D341Med (cell line): Measurements from ENCODE around the gene BACH2.
"Not testable (repeated sequence)": the region's sequence is repeated elsewhere in the genome, so short reads cannot be mapped to it uniquely, and the experiment has no call there.

Source experiments
- DNase-seq: peaks from one replicate; pipeline ENCODE4 v3.0.0; 2012; ENCODE audit warnings: low spot score

The BACH2 gene

GRCh38 chr6:90151576-90152422 is 144.8 kb downstream of the BACH2 start:
- DNase-seq = no peak

- DNase-seq = no peak
These were observed 147.4 kb downstream of the BACH2 start for GRCh38 chr6:90149280-90149679.

GRCh38 chr6:90148867-90149266 is 147.8 kb downstream of the BACH2 start:
- no peak for DNase-seq

GRCh38 chr6:90146921-90147649 is 149.6 kb downstream of the BACH2 start:
- no peak for DNase-seq

GRCh38 chr6:90146024-90146423 is 150.6 kb downstream of the BACH2 start:
- DNase-seq = no peak

- DNase-seq = no peak
These were observed 151.6 kb downstream of the BACH2 start for GRCh38 chr6:90144928-90145555.

- DNase-seq = no peak
These were observed 152.2 kb downstream of the BACH2 start for GRCh38 chr6:90144396-90144795.

- no peak for DNase-seq
These were observed 156.0 kb downstream of the BACH2 start for GRCh38 chr6:90140683-90141082.

- no peak for DNase-seq
These were observed 157.3 kb downstream of the BACH2 start for GRCh38 chr6:90139272-90139817.

GRCh38 chr6:90136837-90137568 is 159.6 kb downstream of the BACH2 start:
- no peak for DNase-seq

GRCh38 chr6:90136176-90136575 is 160.5 kb downstream of the BACH2 start:
- DNase-seq = no peak

- DNase-seq = no peak
These were observed 161.0 kb downstream of the BACH2 start for GRCh38 chr6:90135667-90136066.

GRCh38 chr6:90133664-90134063 is 163.0 kb downstream of the BACH2 start:
- not testable (repeated sequence) for DNase-seq

- no peak for DNase-seq
These were observed 164.8 kb downstream of the BACH2 start for GRCh38 chr6:90131614-90132423.

GRCh38 chr6:90131125-90131524 is 165.5 kb downstream of the BACH2 start:
- no peak for DNase-seq

- not testable (repeated sequence) for DNase-seq
These were observed 168.0 kb downstream of the BACH2 start for GRCh38 chr6:90128687-90129086.

GRCh38 chr6:90127595-90127994 is 169.0 kb downstream of the BACH2 start:
- DNase-seq = no peak

GRCh38 chr6:90126839-90127238 is 169.8 kb downstream of the BACH2 start:
- DNase-seq = no peak

- no peak for DNase-seq
These were observed 170.5 kb downstream of the BACH2 start for GRCh38 chr6:90126181-90126580.

- DNase-seq = no peak
These were observed 171.7 kb downstream of the BACH2 start for GRCh38 chr6:90124874-90125510.

- DNase-seq = no peak
These were observed 172.8 kb downstream of the BACH2 start for GRCh38 chr6:90123831-90124230.
